SK-N-SH treated with all-trans-retinoic acid at 6 μM for 48 hours (cell line): ENCODE results near the gene CDH4.

Experiments
- ARNTL ChIP-seq: fragments of 450-650 bp; formaldehyde crosslinking; IDR thresholded peaks from 2 replicates; pipeline ENCODE4 v1.5.0; 2020; ENCODE audit warnings: low read depth, mild to moderate bottlenecking, moderate library complexity, borderline replicate concordance
- BACH2 ChIP-seq: fragments of 250-450 bp; sonication (Bioruptor Pico); IDR thresholded peaks from 2 replicates; pipeline ENCODE4 v1.9.0; 2021; ENCODE audit warnings: mild to moderate bottlenecking, borderline replicate concordance
- GLIS3 ChIP-seq: fragments of 250-450 bp; sonication (Bioruptor Pico); IDR thresholded peaks from 2 replicates; pipeline ENCODE4 v1.5.0; 2020; ENCODE audit warnings: mild to moderate bottlenecking, moderate library complexity
- OSR1 ChIP-seq: fragments of 250-450 bp; sonication (Bioruptor Pico); IDR thresholded peaks from 2 replicates; pipeline ENCODE4 v1.8.0; 2022; ENCODE audit warnings: moderate library complexity, mild to moderate bottlenecking, inconsistent platforms
- PATZ1 ChIP-seq: fragments of 250-450 bp; sonication (Bioruptor Pico); IDR thresholded peaks from 2 replicates; pipeline ENCODE4 v1.8.0; 2020; ENCODE audit warnings: mild to moderate bottlenecking, moderate library complexity, borderline replicate concordance
- RARB ChIP-seq: fragments of 250-450 bp; sonication (Bioruptor Pico); IDR thresholded peaks from 2 replicates; pipeline ENCODE4 v1.8.0; 2021; ENCODE audit warnings: mild to moderate bottlenecking, moderate library complexity
- TCF4 ChIP-seq: fragments of 250-450 bp; sonication (Bioruptor Pico); IDR thresholded peaks from 2 replicates; pipeline ENCODE4 v1.8.0; 2021; ENCODE audit warnings: mild to moderate bottlenecking, moderate library complexity, borderline replicate concordance
- TOX ChIP-seq: fragments of 250-450 bp; sonication (Bioruptor Pico); IDR thresholded peaks from 2 replicates; pipeline ENCODE4 v1.8.0; 2021; ENCODE audit warnings: mild to moderate bottlenecking, moderate library complexity, borderline replicate concordance
- ZC3H10 ChIP-seq: fragments of 250-450 bp; sonication (Bioruptor Pico); IDR thresholded peaks from 2 replicates; pipeline ENCODE4 v1.5.1; 2021; ENCODE audit warnings: mild to moderate bottlenecking, moderate library complexity
- ZFP30 ChIP-seq: fragments of 450-650 bp; formaldehyde crosslinking; IDR thresholded peaks from 2 replicates; pipeline ENCODE4 v1.5.0; 2022; ENCODE audit warnings: mild to moderate bottlenecking, moderate library complexity
- ZNF565 ChIP-seq: fragments of 450-650 bp; formaldehyde crosslinking; conservative IDR thresholded peaks from 2 replicates; pipeline ENCODE4 v1.5.0; 2020; ENCODE audit warnings: low read depth, mild to moderate bottlenecking, moderate library complexity
- TF ChIP-seq, protein P1 (sequence below): fragments of 250-450 bp; sonication (Bioruptor Pico); IDR thresholded peaks from 2 replicates; pipeline ENCODE4 v1.8.0; 2021; ENCODE audit warnings: low read depth, mild to moderate bottlenecking, moderate library complexity, borderline replicate concordance
- TF ChIP-seq, protein P2 (sequence below): fragments of 250-450 bp; sonication (Bioruptor Pico); IDR thresholded peaks from 2 replicates; pipeline ENCODE4 v1.5.0; 2020; ENCODE audit warnings: mild to moderate bottlenecking, moderate library complexity

GRCh38 chr20:61623451-61623850 lies 371.4 kb downstream of the CDH4 start:
- TF ChIP-seq OSR1 (CRISPR knock-in tag) (no peak), PATZ1 (CRISPR knock-in tag) (no peak), RARB (CRISPR knock-in tag) (no peak), GLIS3 (CRISPR knock-in tag) (no peak), ZC3H10 (CRISPR knock-in tag) (no peak), TCF4 (no peak), ARNTL (CRISPR knock-in tag) (no peak), ZFP30 (CRISPR knock-in tag) (no peak), ZNF565 (CRISPR knock-in tag) (no peak), BACH2 (no peak), TOX (no peak)
- TF ChIP-seq, protein P1, sequence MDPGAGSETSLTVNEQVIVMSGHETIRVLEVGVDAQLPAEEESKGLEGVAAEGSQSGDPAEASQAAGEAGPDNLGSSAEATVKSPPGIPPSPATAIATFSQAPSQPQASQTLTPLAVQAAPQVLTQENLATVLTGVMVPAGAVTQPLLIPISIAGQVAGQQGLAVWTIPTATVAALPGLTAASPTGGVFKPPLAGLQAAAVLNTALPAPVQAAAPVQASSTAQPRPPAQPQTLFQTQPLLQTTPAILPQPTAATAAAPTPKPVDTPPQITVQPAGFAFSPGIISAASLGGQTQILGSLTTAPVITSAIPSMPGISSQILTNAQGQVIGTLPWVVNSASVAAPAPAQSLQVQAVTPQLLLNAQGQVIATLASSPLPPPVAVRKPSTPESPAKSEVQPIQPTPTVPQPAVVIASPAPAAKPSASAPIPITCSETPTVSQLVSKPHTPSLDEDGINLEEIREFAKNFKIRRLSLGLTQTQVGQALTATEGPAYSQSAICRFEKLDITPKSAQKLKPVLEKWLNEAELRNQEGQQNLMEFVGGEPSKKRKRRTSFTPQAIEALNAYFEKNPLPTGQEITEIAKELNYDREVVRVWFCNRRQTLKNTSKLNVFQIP (CRISPR knock-in tag): no peak
- TF ChIP-seq, protein P2, sequence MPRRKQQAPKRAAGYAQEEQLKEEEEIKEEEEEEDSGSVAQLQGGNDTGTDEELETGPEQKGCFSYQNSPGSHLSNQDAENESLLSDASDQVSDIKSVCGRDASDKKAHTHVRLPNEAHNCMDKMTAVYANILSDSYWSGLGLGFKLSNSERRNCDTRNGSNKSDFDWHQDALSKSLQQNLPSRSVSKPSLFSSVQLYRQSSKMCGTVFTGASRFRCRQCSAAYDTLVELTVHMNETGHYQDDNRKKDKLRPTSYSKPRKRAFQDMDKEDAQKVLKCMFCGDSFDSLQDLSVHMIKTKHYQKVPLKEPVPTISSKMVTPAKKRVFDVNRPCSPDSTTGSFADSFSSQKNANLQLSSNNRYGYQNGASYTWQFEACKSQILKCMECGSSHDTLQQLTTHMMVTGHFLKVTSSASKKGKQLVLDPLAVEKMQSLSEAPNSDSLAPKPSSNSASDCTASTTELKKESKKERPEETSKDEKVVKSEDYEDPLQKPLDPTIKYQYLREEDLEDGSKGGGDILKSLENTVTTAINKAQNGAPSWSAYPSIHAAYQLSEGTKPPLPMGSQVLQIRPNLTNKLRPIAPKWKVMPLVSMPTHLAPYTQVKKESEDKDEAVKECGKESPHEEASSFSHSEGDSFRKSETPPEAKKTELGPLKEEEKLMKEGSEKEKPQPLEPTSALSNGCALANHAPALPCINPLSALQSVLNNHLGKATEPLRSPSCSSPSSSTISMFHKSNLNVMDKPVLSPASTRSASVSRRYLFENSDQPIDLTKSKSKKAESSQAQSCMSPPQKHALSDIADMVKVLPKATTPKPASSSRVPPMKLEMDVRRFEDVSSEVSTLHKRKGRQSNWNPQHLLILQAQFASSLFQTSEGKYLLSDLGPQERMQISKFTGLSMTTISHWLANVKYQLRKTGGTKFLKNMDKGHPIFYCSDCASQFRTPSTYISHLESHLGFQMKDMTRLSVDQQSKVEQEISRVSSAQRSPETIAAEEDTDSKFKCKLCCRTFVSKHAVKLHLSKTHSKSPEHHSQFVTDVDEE (CRISPR knock-in tag): no peak
